Cerebellar cortex (tissue), 1 donor: ENCODE results near the gene WDR88.
A peak's percentile ranks its signal among the peaks of the same experiment; 100 is the strongest.
"Not testable (repeated sequence)": the region's sequence is repeated elsewhere in the genome, so short reads cannot be mapped to it uniquely, and the experiment has no call there.

Experiments used
- DNase-seq: peaks from one replicate; pipeline ENCODE4 v3.0.0-alpha.2; 2015; ENCODE audit warnings: low spot score

Gene WDR88

GRCh38 chr19:33197591-33198000, 65.7 kb downstream of the WDR88 start:
- no peak for DNase-seq

- DNase-seq, result no peak
Observed at GRCh38 chr19:33198169-33198568, 66.3 kb downstream of the WDR88 start.

GRCh38 chr19:33199441-33200265, 67.7 kb downstream of the WDR88 start:
- no peak for DNase-seq

- no peak for DNase-seq
Observed at GRCh38 chr19:33201473-33201872, 69.6 kb downstream of the WDR88 start.

- no peak for DNase-seq
Observed at GRCh38 chr19:33201886-33202545, 70.1 kb downstream of the WDR88 start.

- no peak for DNase-seq
Observed at GRCh38 chr19:33202546-33203507, 70.9 kb downstream of the WDR88 start.

GRCh38 chr19:33203529-33203928, 71.6 kb downstream of the WDR88 start:
- no peak for DNase-seq

- DNase-seq, result no peak
Observed at GRCh38 chr19:33204136-33204973, 72.4 kb downstream of the WDR88 start.

- DNase-seq, result no peak
Observed at GRCh38 chr19:33205110-33205509, 73.2 kb downstream of the WDR88 start.

GRCh38 chr19:33205531-33206260, 73.8 kb downstream of the WDR88 start:
- no peak for DNase-seq

- no peak for DNase-seq
Observed at GRCh38 chr19:33206261-33207039, 74.5 kb downstream of the WDR88 start.

- DNase-seq, result no peak
Observed at GRCh38 chr19:33207040-33207620, 75.2 kb downstream of the WDR88 start.

GRCh38 chr19:33207903-33208302, 76.0 kb downstream of the WDR88 start:
- DNase-seq, result no peak

GRCh38 chr19:33208371-33208895, 76.5 kb downstream of the WDR88 start:
- no peak for DNase-seq

GRCh38 chr19:33208904-33209849, 77.3 kb downstream of the WDR88 start:
- peak; percentile 4 for DNase-seq

- not testable (repeated sequence) for DNase-seq
Observed at GRCh38 chr19:33209850-33210230, 77.9 kb downstream of the WDR88 start.

- DNase-seq, result no peak
Observed at GRCh38 chr19:33210266-33210940, 78.5 kb downstream of the WDR88 start.
